Esophagus squamous epithelium (tissue), 5 donors: Measurements from ENCODE around the gene DEXI. TPM values are rescaled to one million over a fixed set of nuclear protein-coding genes. Genes with fewer than 3 reads are reported as not detected.
A peak's percentile ranks its signal among the peaks of the same experiment; 100 is the strongest.

Experiments used
- DNase-seq: peaks from one replicate; lab custom pipeline; 2025; lab: John Stamatoyannopoulos, UW
- H3K27ac ChIP-seq, 4 donors: fragments of 200-600 bp; sonication (generic); one replicate each; pipeline ENCODE4 v1.5.1; 2016 to 2019; ENCODE audit warnings: mild to moderate bottlenecking in 1 of 4
- H3K27me3 ChIP-seq, 4 donors: fragments of 200-600 bp; sonication (generic); 1 replicate in 3 of 4; 2 replicates in 1 of 4; pipeline versions ENCODE4 v1.5.1 to v1.6.0; 2017 to 2021; ENCODE audit warnings: antibody characterized with exemption in 1 of 4
- H3K36me3 ChIP-seq, 3 donors: fragments of 200-600 bp; sonication (generic); one replicate each; pipeline ENCODE4 v1.5.1; 2016 to 2019
- H3K4me1 ChIP-seq, 3 donors: fragments of 200-600 bp; sonication (generic); one replicate each; pipeline ENCODE4 v1.5.1; 2017 to 2019
- H3K4me3 ChIP-seq, 4 donors: fragments of 200-600 bp; sonication (generic); 1 replicate in 3 of 4; 2 replicates in 1 of 4; pipeline ENCODE4 v1.5.1; 2016 to 2019; ENCODE audit warnings: mild to moderate bottlenecking in 2 of 4, moderate library complexity in 1 of 4
- H3K9me3 ChIP-seq, 3 donors: fragments of 200-600 bp; sonication (generic); one replicate each; pipeline ENCODE4 v1.5.1; 2016 to 2019
- POLR2A ChIP-seq, 4 donors: fragments of 450-650 bp; IDR thresholded peaks; one replicate each; pipeline ENCODE4 v1.6.1; 2017; ENCODE audit warnings: antibody characterized with exemption in 4 of 4, mild to moderate bottlenecking in 4 of 4, moderate library complexity in 3 of 4
- WGBS, 2 donors: methylation state at CpG; one replicate each; pipeline ENCODE4 v1.1.5; 2018; 5-methylcytosine and 5-hydroxymethylcytosine counted together
- intact Hi-C: fragments of 100-400 bp; cut with DNase I; formaldehyde crosslinking; loops from one replicate; pipeline ENCODE4 v1.15.0; 2022
- total RNA-seq, 4 donors: library from RNA; depleted of rRNA; stranded (reverse); fragments of >200 nt; gene quantifications; one replicate each; pipeline ENCODE4 v1.1.0, GENCODE V29; 2016
- TF ChIP-seq, protein P1 (sequence below), 6 experiments: fragments of 450-650 bp in 4 of 6; fragments of 200-600 bp in 2 of 6; sonication (generic) in 2 of 6; IDR thresholded peaks; one replicate each; pipeline ENCODE4 v1.5.1; 2016 to 2019; ENCODE audit warnings: antibody characterized with exemption in 6 of 6, mild to moderate bottlenecking in 4 of 6, moderate library complexity in 4 of 6
- donor health status: DM: yes; HTN: yes; CAD: no.

DEXI gene
- total RNA-seq, 4 donors from 2014 or later, result 22.6 to 60.1 (median 28.4) TPM

DNA sequence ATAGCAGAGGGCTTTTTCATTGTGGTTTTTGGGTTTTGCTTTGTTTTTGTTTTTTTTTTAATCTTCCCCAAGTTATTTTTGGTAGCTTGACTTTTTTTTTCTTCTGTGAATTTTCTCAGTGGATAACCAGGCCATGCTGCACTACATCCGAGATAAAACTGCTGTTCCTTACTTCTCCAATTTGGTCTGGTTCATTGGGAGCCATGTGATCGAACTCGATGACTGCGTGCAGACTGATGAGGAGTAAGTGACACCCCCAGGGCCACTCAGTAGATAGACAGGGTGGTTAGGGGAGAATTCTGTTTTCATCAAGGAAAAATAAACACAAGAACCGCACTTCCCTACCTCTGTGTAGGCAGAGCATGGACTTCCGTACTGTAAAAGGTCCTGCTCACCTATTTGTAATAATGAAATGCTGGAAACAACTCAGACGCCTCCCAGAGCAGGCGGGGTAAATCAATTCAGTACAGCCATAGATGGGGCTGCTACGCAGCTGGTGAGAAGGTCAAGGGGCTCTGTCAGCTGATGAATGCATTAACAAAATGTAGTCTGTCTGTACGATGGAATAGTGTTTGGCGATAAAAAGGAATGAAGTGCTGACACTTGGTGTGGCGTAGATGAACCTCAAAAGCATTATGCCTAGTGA lies 30.7 kb upstream of the DEXI start:
- DNase-seq, result no peak
- 84 to 85% methylated on average over 8 to 12 of the region's 12 CpGs for WGBS, 2 donors
- intact Hi-C loops, result loop anchor here (5.0 kb wide), 1 partner anchor 284 kb away; the partner anchor contains the start of gene SOCS1

DNA sequence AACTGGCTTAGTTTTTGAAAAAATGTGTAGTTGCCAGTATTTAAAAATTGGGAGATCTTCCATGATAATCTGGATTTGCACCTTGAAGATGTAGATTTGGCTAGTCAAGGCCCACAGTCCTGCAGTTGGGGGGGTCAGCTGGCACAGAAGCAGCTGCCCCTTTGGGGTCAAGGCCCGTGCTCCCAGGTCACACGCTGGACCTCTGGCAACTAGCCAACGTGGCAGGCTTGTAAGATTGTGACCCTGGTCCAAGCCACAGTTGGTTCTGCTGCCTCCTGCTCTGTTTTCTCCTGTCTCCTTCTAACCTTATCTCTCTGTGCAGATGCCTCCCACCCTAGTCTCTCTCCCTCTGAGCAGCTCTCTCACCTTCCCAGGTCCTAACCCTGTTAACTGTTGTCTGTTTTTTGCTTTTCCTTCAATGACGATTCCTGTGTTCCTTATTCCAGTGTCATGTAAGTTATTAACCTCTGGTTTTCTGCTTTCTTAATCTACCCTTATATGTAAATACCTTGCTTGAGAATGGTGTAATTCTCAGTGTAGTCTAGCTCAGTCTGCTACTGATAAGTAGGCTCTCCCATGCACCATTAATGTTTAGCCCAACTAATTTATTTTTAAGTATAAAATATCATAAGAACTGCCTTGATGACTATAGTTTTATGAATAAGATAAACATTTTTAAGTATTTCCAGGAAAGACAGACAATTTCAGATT lies 30.0 kb upstream of the DEXI start:
- Histone ChIP-seq H3K36me3 (peaks cover 0 to 84% (median 3%) of the 10 kb centered on the region in 3 donors), H3K27me3 (no peaks in the 10 kb centered on the region), H3K4me1 (peaks cover 3 to 19% (median 7%) of the 10 kb centered on the region in 3 donors), H3K9me3 (no peaks in the 10 kb centered on the region), H3K4me3 (no peak overlapping the region), H3K27ac (peak overlapping the region in 3 of 4 donors; percentile 45 to 56 (median 51))
- DNase-seq, result no peak
- intact Hi-C loops, result loop anchor here (5.0 kb wide), 1 partner anchor 285 kb away; the partner anchor contains the start of gene SOCS1
- no peak for TF ChIP-seq POLR2A (IDR thresholded peaks at IDR 0.05)
- TF ChIP-seq, protein P1, sequence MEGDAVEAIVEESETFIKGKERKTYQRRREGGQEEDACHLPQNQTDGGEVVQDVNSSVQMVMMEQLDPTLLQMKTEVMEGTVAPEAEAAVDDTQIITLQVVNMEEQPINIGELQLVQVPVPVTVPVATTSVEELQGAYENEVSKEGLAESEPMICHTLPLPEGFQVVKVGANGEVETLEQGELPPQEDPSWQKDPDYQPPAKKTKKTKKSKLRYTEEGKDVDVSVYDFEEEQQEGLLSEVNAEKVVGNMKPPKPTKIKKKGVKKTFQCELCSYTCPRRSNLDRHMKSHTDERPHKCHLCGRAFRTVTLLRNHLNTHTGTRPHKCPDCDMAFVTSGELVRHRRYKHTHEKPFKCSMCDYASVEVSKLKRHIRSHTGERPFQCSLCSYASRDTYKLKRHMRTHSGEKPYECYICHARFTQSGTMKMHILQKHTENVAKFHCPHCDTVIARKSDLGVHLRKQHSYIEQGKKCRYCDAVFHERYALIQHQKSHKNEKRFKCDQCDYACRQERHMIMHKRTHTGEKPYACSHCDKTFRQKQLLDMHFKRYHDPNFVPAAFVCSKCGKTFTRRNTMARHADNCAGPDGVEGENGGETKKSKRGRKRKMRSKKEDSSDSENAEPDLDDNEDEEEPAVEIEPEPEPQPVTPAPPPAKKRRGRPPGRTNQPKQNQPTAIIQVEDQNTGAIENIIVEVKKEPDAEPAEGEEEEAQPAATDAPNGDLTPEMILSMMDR (IDR thresholded peaks at IDR 0.05), result no peak
- 39 to 43% methylated on average over 3 to 4 of the region's 4 CpGs for WGBS, 2 donors

More for the DNA sequence above, 30.7 kb upstream of the DEXI start:
- no peaks in the 10 kb centered on the region for H3K27me3 ChIP-seq
- no peaks in the 10 kb centered on the region for H3K9me3 ChIP-seq
- H3K27ac ChIP-seq, result peak overlapping the region in 1 of 4 donors; percentile 51
- H3K4me3 ChIP-seq, result no peak overlapping the region
- H3K4me1 ChIP-seq, result peaks cover 3 to 19% (median 7%) of the 10 kb centered on the region in 3 donors
- peaks cover 0 to 84% (median 3%) of the 10 kb centered on the region in 3 donors for H3K36me3 ChIP-seq
- TF ChIP-seq, protein P1 (IDR thresholded peaks at IDR 0.05), result no peak
- no peak for TF ChIP-seq POLR2A (IDR thresholded peaks at IDR 0.05)

DNA sequence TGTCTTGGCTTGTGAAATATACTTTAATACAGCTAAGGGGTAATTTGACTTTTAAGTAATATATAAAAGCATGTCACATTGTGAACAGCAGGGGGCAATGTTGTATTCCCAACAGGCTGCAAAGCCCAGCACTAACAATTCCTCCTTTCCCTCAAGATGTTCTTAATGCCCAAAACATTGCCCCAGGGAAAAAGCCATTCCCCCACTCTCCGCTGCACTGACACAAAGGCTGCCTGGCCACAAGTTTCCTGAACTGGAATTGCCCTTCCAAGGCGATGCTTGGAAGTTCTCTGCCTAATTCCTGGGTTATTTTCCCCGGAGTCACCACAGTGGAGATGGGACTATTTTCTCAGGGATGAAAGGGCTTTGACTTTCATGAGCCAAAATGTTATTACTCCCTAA lies 29.3 kb upstream of the DEXI start:
- WGBS, 2 donors, result 33% methylated on average over 3 of the region's 3 CpGs; no CpG with 5 or more reads in 1 of the 2 donors
- H3K4me1 ChIP-seq, result peaks cover 3 to 19% (median 7%) of the 10 kb centered on the region in 3 donors
- TF ChIP-seq, protein P1 (IDR thresholded peaks at IDR 0.05), result peak; percentile 72 to 88 (median 78)
- no peak for TF ChIP-seq POLR2A (IDR thresholded peaks at IDR 0.05)
- H3K9me3 ChIP-seq, result no peaks in the 10 kb centered on the region
- no peak for DNase-seq
- intact Hi-C loops, result loop anchor here (5.0 kb wide), 1 partner anchor 286 kb away; the partner anchor contains the start of gene SOCS1
- H3K27ac ChIP-seq, result peak overlapping the region in 3 of 4 donors; percentile 45 to 56 (median 51)
- H3K4me3 ChIP-seq, result no peak overlapping the region
- peaks cover 0 to 84% (median 3%) of the 10 kb centered on the region in 3 donors for H3K36me3 ChIP-seq
- no peaks in the 10 kb centered on the region for H3K27me3 ChIP-seq

DNA sequence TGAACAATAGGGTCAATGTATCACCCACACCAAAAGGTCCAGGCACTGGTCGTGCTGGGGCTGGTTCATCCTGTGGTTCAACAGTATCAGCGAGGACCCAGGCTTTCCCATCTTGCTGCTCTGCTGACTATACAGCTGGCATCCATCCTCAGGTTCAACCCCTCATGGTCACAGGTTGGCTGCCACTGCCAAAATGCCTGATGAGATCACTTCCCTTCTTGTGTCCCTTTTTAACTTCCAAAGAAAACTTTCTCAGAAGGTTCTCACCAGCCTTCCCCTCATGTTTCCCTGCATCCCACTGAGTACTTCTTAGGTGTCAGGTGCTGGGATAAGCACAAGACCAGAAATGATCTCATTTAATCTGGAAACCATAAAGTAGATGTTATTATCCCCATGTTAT lies 27.8 kb upstream of the DEXI start:
- no peak overlapping the region for H3K4me3 ChIP-seq
- no peak for TF ChIP-seq POLR2A (IDR thresholded peaks at IDR 0.05)
- TF ChIP-seq, protein P1 (IDR thresholded peaks at IDR 0.05), result no peak
- no peak overlapping the region for H3K27ac ChIP-seq
- DNase-seq, result no peak
- H3K9me3 ChIP-seq, result no peaks in the 10 kb centered on the region
- WGBS, 2 donors, result 81 to 94% methylated on average over 2 of the region's 2 CpGs
- H3K27me3 ChIP-seq, result no peaks in the 10 kb centered on the region
- peaks cover 3 to 19% (median 7%) of the 10 kb centered on the region in 3 donors for H3K4me1 ChIP-seq
- peaks cover 0 to 86% (median 3%) of the 10 kb centered on the region in 3 donors for H3K36me3 ChIP-seq
- intact Hi-C loops, result loop anchor here (5.0 kb wide), 1 partner anchor 287 kb away; the partner anchor contains the start of gene SOCS1
